Measurements from ENCODE around the gene CDX4.

- TF ChIP-seq, protein P1, sequence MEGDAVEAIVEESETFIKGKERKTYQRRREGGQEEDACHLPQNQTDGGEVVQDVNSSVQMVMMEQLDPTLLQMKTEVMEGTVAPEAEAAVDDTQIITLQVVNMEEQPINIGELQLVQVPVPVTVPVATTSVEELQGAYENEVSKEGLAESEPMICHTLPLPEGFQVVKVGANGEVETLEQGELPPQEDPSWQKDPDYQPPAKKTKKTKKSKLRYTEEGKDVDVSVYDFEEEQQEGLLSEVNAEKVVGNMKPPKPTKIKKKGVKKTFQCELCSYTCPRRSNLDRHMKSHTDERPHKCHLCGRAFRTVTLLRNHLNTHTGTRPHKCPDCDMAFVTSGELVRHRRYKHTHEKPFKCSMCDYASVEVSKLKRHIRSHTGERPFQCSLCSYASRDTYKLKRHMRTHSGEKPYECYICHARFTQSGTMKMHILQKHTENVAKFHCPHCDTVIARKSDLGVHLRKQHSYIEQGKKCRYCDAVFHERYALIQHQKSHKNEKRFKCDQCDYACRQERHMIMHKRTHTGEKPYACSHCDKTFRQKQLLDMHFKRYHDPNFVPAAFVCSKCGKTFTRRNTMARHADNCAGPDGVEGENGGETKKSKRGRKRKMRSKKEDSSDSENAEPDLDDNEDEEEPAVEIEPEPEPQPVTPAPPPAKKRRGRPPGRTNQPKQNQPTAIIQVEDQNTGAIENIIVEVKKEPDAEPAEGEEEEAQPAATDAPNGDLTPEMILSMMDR (IDR thresholded peaks at IDR 0.05) = no peak
- no peak for TF ChIP-seq POLR2A (IDR thresholded peaks at IDR 0.05)
Observed at GRCh38 chrX:73400136-73400748, 46.6 kb upstream of the CDX4 start.

All from vagina (tissue), 2 donors.